ENCODE data around the gene GRIN3A. TPM values are rescaled to one million over a fixed set of nuclear protein-coding genes. Genes with fewer than 3 reads are reported as not detected.

GRIN3A gene
- polyA plus RNA-seq, 3 donors = 1.9 to 3.2 (median 2.3) TPM

GRCh38 chr9:101533334-101534204, 204.9 kb downstream of the GRIN3A start, which contains the start of gene RNF20:
TSS of gene RNF20 (plus strand) at chr9:101533853. CDS start at chr9:101535424, 1,571 bp downstream.
- peak; percentile 99 to 100 (median 99) for DNase-seq (ENCODE audit: low read depth in 3 of 3, low spot score in 2 of 3)

GRCh38 chr9:101530076-101530711, 208.3 kb downstream of the GRIN3A start:
- peak; percentile 41 to 50 (median 41) for DNase-seq (ENCODE audit: low read depth in 3 of 3, low spot score in 2 of 3)

- no peak for DNase-seq (ENCODE audit: low read depth in 3 of 3, low spot score in 2 of 3)
Measured at GRCh38 chr9:101528015-101528414, 210.4 kb downstream of the GRIN3A start.

DNA sequence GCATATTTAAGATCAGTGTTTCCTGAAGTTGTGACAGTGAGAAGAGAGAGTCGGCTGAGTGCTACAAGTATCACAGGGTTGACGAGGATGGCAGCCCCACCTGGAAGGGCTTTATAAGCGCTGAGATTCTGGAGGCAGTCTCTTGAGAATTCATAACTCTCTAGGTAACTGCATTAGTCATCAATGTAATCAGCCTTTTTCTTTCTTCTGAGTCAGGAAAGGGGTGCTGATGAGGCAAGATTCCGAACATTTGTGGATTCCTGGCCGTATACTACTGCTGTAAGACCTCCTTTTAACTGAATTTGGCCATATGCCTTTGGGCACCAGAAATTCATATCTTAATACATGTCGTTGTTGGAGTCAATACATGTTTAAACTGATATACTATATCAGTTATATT, 211.4 kb downstream of the GRIN3A start:
- no peak for DNase-seq (ENCODE audit: low read depth in 3 of 3, low spot score in 2 of 3)

GRCh38 chr9:101524371-101524770, 214.1 kb downstream of the GRIN3A start:
- DNase-seq (ENCODE audit: low read depth in 3 of 3, low spot score in 2 of 3) = no peak

Other genes starting within 250 kb of the GRIN3A start
- gene RNF20, start 204.8 kb downstream of the GRIN3A start, polyA plus RNA-seq (ENCODE audit: insufficient read length in 3 of 3) = 10 to 100 TPM; 67.3 to 73.5 (median 67.3) TPM
- under 1 TPM in 1 of 3 donors, not detected in 2; 0.10 TPM for gene PPP3R2, start 143.7 kb downstream of the GRIN3A start, polyA plus RNA-seq (ENCODE audit: insufficient read length in 3 of 3)

All from right renal cortex interstitium (tissue), 3 donors.